Measurements from ENCODE around the gene MASP1. TPM values are rescaled to one million over a fixed set of nuclear protein-coding genes. Genes with fewer than 3 reads are reported as not detected.

The MASP1 gene
- total RNA-seq, 1 experiment from 2014 or later = 1.0 TPM

DNA sequence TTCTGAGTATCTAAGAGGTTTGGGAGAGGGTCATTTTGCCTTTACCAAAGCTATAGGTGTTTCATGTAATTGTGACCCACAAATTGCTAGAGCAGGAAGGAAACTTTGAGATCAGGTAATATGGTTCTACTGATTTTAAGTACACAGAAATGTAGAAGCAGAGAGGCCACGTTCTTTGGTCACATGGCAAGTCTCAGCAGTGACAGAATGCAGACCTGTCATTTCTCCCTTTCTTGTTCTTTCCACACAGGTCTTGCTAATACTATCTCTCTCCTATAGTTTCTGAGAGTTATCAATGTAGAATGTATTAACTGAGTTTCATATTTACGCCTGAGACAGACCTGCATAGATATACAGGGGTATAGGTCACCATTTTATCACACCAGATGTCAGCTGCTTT is 105.2 kb downstream of the MASP1 start:
- H2BK12ac ChIP-seq (ENCODE audit: insufficient read length, low read depth, low read length) = no peak overlapping the region
- no peak overlapping the region for H2AFZ ChIP-seq (ENCODE audit: low read length)
- no peak overlapping the region for H2BK120ac ChIP-seq (ENCODE audit: low read depth, low read length, poor library complexity, severe bottlenecking)
- H3K9ac ChIP-seq (ENCODE audit: extremely low read depth, insufficient read length, low read length) = no peak overlapping the region
- H4K8ac ChIP-seq (replicated peaks; ENCODE audit: insufficient read length, low read depth, low read length) = no peak overlapping the region
- Mint-ChIP-seq H3K9me3 (peaks cover 0 to 2% of the 10 kb centered on the region in 2 experiments; a peak in 1 of 5 replicates), H3K36me3 (ENCODE audit: insufficient read depth in 1 of 3, low read depth in 3 of 3) (peaks cover 0 to 14% (median 0%) of the 10 kb centered on the region in 3 experiments; a peak in 3 of 7 replicates), H3K27me3 (ENCODE audit: low read depth) (no peaks in the 10 kb centered on the region), H3K27ac (peak overlapping the region in 2 of 3 experiments; percentile 8 to 93; a peak in 3 of 7 replicates), H3K4me1 (peaks cover 58 to 77% of the 10 kb centered on the region in 2 experiments), H3K4me3 (no peak overlapping the region)
- H4K20me1 ChIP-seq (ENCODE audit: control insufficient read depth, insufficient read depth, insufficient read length) = no peaks in the 10 kb centered on the region
- H3K27me3 ChIP-seq (ENCODE audit: insufficient read depth, low read length) = no peaks in the 10 kb centered on the region
- H3K4me1 ChIP-seq (ENCODE audit: insufficient read depth, low read length) = peaks cover 20% of the 10 kb centered on the region
- H2BK15ac ChIP-seq (ENCODE audit: low read depth, low read length) = no peak overlapping the region
- WGBS (ENCODE audit: extremely low coverage, insufficient read length, low lambda C conversion rate) = no CpG with 5 or more reads among the region's 2 CpGs
- H3K14ac ChIP-seq (ENCODE audit: insufficient read depth, low read length) = no peak overlapping the region
- no peak for TF ChIP-seq CTCF (conservative IDR thresholded peaks at IDR 0.05)
- H3K4ac ChIP-seq (ENCODE audit: low read depth, low read length) = no peak overlapping the region
- no peak overlapping the region for H2BK5ac ChIP-seq (ENCODE audit: insufficient read length, low read length)
- no peak overlapping the region for H3K23ac ChIP-seq (ENCODE audit: insufficient read length, low read depth, low read length)
- no peak overlapping the region for H3K56ac ChIP-seq (ENCODE audit: insufficient read length, low read depth, low read length)
- H3K27ac ChIP-seq (ENCODE audit: insufficient read length, low read depth, low read length) = no peak overlapping the region
- H2AK5ac ChIP-seq (ENCODE audit: insufficient read length, low read length) = no peak overlapping the region
- no peaks in the 10 kb centered on the region for H3K9me3 ChIP-seq (ENCODE audit: control insufficient read depth, low read depth, low read length)
- H4K91ac ChIP-seq (ENCODE audit: insufficient read length, low read depth, low read length) = no peak overlapping the region
- DNase-seq = no peak
- no peak overlapping the region for H4K5ac ChIP-seq (ENCODE audit: insufficient read length, low read depth, low read length)
- no peak overlapping the region for H3K18ac ChIP-seq (ENCODE audit: insufficient read length, low read depth, low read length)
- H3K23me2 ChIP-seq (ENCODE audit: insufficient read length, low read depth, low read length, poor library complexity, severe bottlenecking) = no peaks in the 10 kb centered on the region
- H3K4me2 ChIP-seq (ENCODE audit: insufficient read depth, insufficient read length, low read length) = no peak overlapping the region
- no peak overlapping the region for H3T11ph ChIP-seq (ENCODE audit: low read length)
- H2BK20ac ChIP-seq (ENCODE audit: low read depth, low read length, poor library complexity, severe bottlenecking) = no peak overlapping the region
- no peaks in the 10 kb centered on the region for H3K79me1 ChIP-seq (ENCODE audit: insufficient read depth, low read depth, low read length, poor library complexity, severe bottlenecking)
- H3K79me2 ChIP-seq (ENCODE audit: insufficient read depth, low read length) = no peaks in the 10 kb centered on the region

Measured in H9 (cell line).